ENCODE results near the gene TTBK1.

GRCh38 chr6:43296780-43297497, 53.7 kb downstream of the TTBK1 start:
- no peak for TF ChIP-seq HMGXB4 (CRISPR knock-in tag; IDR thresholded peaks at IDR 0.05; ENCODE audit: borderline replicate concordance)
- no peak for TF ChIP-seq REST (IDR thresholded peaks at IDR 0.05)
- TF ChIP-seq CTCF (IDR thresholded peaks at IDR 0.05) = no peak
- TF ChIP-seq EP300 (IDR thresholded peaks at IDR 0.05) = no peak
- no peak for TF ChIP-seq RAD21 (conservative IDR thresholded peaks at IDR 0.05 in 1 of 2, IDR thresholded peaks at IDR 0.05 in 1 of 2)
- TF ChIP-seq ZFP36 (IDR thresholded peaks at IDR 0.05; ENCODE audit: borderline replicate concordance, partially characterized antibody) = no peak
- no peak for TF ChIP-seq MAX (IDR thresholded peaks at IDR 0.05)
- no peak for TF ChIP-seq RCOR1 (IDR thresholded peaks at IDR 0.05; ENCODE audit: low read depth, low read length)
- TF ChIP-seq CHD2 (IDR thresholded peaks at IDR 0.05; ENCODE audit: low read length, partially characterized antibody) = no peak

All from A549 (cell line).